Stimulated activated CD4-positive, alpha-beta T cell treated with anti-CD3 and anti-CD28 coated beads, Interleukin-1b, Interleukin-23, amount 100 ng/mL, for 4 hours (primary cell): ENCODE results near the gene LAMB1.
A peak's percentile ranks its signal among the peaks of the same experiment; 100 is the strongest.
"Not testable (repeated sequence)": the region's sequence is repeated elsewhere in the genome, so short reads cannot be mapped to it uniquely, and the experiment has no call there.

ENCODE experiments used
- DNase-seq, 2 donors: peaks; one replicate each; pipeline ENCODE4 v3.0.0-alpha.2; 2020; ENCODE audit warnings: low read depth in 2 of 2

LAMB1 gene

DNA sequence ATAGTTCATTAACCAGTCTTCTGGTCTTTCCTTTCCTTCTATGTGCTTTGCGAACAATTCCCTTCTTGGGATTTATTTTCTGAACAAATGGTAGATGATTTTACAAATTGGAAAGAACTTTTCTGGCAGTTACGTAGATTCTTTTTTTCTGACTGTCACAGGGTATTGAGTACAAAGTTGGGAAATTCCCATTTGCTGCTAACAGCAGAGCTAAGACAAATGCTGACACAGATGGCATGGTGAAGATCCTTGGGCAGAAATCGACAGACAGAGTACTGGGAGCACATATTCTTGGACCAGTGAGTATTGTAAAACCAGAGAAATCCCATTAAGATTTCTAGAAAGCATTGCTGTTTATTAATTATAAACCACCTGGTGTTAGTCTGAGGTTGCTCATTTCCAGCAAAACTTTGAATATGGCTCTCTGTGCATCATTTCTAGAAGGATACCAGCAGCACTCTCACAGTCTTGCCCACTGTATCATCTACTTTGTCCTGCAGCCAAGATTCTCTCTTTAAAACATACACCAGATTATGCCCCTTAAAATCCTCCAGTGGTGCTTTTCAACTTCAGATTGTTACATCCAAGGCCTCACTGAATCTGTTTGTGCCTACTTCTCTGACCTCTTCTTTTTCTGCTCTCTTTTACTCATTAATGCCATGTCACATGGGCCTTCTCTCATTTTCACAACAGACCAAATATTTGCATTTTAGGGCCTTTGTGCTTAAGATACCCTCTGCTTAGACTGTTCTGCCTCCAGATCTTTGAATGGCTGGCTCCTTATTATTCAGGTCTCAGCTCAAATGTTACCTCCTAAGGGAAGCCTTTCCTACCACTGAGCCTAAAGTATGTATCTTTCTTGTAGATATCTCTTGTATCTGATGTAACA, 85.0 kb downstream of the LAMB1 start:
- DNase-seq: no peak

GRCh38 chr7:107915541-107915940, 87.4 kb downstream of the LAMB1 start:
- no peak for DNase-seq

- DNase-seq: no peak
Measured at GRCh38 chr7:107914831-107915230, 88.1 kb downstream of the LAMB1 start.

DNA sequence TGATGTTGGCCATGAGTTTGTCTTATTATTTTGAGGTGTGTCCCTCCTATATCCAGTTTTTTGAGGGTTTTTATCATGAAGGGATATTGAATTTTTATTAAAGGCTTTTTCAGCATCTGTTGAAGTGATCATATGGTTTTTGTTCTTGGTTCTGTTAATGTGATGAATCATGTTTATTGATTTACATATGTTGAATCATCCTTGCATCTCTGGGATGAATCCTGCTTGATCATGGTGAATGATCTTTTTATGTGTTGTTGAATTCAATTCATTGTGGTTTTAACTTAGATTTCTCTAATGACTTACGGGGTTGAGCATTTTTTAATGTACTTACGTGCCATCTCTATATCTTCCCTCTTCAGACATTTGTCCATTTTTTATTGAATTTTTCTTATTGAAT, 89.1 kb downstream of the LAMB1 start:
- no peak for DNase-seq

GRCh38 chr7:107911981-107912380, 91.0 kb downstream of the LAMB1 start:
- DNase-seq: no peak

DNA sequence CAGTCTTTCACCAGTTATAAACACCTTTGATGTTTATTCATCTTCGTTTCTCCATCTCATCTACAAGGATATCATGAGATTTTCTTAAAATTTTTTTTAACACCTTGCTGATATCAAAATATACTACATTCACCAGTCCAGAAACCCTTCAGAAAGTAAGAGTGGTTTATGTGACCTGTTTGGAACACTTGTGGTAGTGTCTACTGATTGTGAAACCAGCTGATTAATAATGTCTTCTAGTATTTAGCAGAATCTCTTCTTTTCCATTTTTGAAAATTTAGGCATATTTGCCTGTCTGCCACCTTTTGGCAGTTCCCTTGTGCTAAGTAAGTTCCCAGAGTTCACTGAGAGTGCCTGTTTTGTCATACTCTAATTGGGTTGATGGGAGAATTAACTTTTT, 93.5 kb downstream of the LAMB1 start:
- DNase-seq: no peak

- DNase-seq: no peak
Measured at GRCh38 chr7:107907790-107908189, 95.2 kb downstream of the LAMB1 start.

DNA sequence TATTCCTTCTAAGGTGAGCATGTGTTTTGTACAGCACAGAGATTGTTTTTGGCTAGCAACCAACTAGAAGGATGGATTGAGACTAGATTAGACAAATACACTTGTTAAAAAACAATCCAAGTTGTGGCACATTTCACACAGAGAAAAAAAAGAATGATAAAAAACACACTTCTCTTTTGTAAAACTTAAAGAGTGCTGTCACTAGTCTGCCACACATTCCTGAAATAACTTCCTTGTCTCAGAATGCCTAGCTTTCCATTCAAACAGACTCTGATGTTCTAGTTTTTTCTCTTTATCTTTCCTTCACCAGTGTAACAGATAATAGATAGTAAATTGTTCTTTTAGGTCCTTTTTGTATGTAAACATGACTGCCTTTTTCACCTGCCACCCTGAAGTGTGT, 100.6 kb downstream of the LAMB1 start:
- no peak for DNase-seq

DNA sequence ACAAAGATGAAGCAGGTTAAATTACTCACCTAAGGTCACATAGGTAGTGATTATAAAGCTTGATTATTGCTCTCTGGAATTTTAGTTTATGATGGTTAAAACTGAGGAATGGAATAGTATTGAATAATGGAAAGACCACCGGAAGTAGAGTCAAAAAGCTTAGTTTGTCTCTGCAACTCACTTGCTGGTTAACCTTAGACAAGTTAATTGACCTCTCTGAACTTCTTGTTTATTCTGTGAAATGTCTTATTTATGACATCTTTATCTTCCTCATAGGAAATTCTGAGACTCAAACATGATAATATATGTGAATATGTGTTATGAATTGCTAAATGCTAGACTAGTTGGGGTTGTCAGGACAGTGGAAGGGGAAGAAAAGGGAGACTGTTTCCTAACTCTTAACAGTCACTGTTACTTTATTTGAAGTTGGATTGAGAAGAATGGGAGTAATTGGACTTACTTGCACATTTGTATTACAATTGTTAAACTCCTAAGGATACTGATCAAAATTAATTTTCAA, 102.4 kb downstream of the LAMB1 start:
- no peak for DNase-seq

GRCh38 chr7:107898997-107899594, 103.9 kb downstream of the LAMB1 start:
- DNase-seq: no peak

DNA sequence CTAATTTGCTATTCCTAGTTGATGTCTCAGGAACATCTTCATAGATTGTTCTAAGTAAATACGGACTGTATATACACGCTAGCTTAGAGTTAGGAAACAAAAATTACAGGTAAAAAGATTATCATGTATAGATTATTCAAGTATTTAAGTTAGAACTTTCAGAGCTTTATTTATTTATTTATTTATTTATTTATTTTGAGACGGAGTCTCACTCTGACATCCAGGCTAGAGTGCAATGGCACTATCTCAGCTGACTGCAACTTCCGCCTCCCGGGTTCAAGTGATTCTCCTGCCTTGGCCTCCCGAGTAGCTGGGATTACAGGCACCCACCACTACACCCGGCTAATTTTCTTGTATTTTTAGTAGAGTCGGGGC, 110.6 kb downstream of the LAMB1 start:
- not testable (repeated sequence) for DNase-seq

DNA sequence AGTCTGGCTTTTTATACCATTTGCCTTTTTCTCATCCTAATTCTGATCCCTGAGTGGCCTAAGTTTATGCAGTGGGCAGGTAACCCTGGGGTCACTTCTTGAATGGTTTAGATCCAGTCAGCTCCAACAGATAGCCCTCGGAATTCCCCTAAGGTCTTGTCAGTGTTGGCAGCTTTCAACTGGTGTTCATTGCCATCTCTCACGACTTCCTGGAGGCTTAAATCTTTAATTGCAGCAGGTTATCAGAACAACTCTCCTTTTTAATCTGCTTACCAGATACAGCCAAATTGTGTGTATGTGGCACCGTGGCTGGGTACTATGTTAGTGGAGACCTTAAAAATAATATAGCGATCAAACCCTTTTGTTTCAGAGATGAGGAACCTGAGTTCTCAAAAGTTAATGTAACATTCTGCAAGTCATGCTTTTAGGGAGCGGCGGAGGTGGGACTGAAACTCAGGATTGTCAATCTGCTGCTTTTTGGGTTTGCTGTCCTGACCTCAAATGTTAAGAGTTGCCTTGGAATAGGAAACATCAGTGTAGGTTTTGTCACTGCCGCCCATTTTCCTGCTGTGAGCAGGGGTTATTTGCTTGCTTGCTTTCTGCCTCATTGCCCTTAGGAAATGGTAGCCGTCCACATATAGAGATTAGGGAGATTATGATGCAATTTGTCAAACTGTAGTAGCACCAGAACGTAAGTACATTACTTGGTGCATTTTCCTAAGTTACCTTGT, 111.2 kb downstream of the LAMB1 start:
- DNase-seq: no peak

DNA sequence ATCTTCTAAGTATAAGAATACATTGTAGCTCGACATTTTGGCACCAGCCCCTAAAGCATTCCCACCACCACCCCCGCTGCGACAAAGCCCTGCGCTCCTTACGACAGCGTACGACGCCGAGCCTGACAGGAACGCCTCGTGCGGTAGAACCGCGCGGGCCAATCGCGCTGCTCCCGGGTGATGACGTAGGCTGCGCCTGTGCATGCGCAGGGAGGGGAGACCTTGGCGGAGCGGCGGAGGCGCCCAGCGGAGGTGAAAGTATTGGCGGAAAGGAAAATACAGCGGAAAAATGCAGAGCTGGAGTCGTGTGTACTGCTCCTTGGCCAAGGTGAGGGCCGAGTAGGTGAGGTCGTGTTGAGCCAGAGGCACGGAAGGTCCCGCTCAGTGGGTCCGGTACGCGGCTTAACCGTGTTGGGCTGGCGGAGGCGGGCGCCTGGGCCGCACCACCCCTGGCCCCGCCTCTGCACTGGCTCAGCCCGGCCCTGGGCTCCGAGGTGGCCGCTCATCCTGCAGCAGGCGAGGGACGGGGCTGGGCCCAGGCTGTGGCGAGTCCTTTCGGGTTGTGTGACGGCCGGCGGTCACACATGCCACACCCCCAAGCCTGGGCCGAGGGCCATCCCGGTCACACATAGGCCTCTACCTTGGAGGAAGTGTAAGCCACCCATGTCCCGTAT, 111.9 kb downstream of the LAMB1 start, which contains the start of gene DLD:
Gene DLD, plus strand, starts transcription at position 222 of the 674 bp plus-strand sequence. Its CDS starts 68 bp downstream, at position 290.
- peak; percentile 86 to 88 for DNase-seq

DNA sequence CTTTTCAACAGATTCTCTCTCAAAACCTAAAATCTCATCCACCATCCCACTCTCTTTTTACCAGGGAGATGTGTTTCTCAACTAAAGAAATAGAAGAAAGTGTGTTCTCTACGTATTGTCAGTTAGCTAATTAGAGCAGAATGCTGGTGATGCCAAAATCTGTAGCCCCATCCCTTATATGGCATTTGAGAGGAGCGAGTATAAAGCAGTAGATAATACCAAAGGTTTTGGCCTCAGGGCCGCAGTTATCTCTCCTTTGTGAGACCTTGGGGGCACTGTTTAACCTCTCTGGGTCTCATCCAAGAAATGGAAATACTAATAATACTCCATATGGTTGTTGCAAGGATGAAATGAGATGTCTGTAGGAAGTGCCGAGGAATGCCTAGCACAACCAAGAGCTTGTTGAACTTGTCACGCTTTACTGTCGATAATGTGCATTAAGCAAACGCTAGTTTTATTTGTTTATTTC, 112.4 kb downstream of the LAMB1 start:
- no peak for DNase-seq

GRCh38 chr7:107889992-107890391, 113.0 kb downstream of the LAMB1 start:
- no peak for DNase-seq

- not testable (repeated sequence) for DNase-seq
Measured at GRCh38 chr7:107887827-107888226, 115.1 kb downstream of the LAMB1 start.

GRCh38 chr7:107884066-107884818, 118.7 kb downstream of the LAMB1 start:
- DNase-seq: no peak

GRCh38 chr7:107882766-107883165, 120.2 kb downstream of the LAMB1 start:
- DNase-seq: no peak

- DNase-seq: no peak
Measured at GRCh38 chr7:107879400-107880035, 123.4 kb downstream of the LAMB1 start.

DNA sequence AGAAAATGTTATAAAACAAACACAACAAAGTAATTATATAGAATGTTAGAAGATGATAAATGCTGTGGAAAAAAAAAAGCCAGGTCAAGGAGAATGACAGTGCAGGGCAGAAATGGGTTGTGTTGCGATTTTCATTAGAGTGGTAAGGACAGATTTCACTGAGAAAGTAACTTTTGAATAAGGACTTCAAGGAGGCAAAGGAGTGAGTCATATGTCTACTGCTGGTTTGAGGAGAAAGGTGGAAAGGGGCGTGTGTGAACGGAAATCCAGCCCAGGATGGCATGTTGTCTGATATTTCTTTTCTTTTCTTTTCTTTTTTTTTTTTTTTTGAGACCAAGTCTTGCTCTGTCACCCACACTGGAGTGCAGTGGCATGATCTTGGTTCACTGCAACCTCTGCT, 124.3 kb downstream of the LAMB1 start:
- DNase-seq: no peak
